Measurements from ENCODE around the gene GABPB1.

The GABPB1 gene

DNA sequence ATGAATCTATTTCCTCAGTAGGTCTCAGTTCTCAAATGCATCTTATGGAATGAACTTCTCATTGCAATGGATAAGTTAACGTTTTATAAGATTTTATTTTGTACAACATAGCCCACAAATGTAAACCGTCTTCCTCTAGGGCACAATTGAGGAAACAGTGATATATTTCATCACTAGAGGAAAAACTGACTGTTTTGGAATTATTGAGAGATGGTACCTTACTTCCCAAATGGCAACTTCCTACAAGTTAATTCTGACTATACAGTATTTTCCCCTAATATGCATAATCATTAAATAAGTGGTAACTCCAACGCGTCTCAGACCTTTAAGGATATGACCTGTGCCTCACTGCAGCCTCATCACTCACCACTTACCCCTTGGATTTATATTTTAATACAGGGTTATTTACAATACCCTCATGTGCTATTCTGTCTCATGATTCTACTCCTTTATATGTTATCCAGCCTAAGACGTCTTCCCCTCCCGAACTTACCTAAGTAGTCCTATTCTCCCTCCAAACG is 13.3 kb downstream of the GABPB1 start:
- DNase-seq: no peak

DNA sequence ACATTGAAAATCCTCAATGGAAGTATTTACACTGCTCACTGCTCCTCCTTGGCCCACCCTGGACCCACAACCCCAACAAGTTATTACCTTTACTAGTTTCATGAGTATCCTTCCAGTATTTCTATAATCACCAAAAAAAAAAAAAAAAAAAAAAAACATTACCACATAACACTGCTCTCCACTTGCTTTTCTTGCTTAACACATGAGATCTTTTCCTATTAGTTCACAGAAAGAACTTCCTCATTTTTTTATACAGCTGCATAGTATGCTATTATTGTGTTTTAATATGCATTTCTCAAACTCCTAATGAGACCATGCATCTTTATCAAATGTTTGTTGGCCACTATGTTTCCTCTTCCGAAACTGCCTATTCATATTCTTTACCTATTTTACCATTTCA is 14.6 kb downstream of the GABPB1 start:
- no peak for DNase-seq

DNA sequence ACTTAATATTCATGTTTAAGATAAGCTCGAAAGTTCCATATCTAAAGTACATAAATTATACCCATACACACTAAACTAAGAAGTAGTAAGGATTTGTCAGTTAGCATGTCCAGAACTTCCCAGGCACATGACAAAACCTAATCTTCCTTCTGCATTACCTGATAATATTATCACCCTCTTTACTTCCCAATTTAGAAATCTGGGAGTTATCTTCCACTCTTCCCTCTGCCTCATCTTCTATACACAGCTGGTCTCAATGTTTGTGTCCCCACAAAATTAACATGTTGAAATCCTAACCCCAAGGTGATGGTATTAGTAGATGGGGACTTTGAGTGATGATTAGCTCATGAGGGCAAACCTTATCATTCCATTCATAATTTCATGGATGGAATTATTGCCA is 15.3 kb downstream of the GABPB1 start:
- DNase-seq: no peak

DNA sequence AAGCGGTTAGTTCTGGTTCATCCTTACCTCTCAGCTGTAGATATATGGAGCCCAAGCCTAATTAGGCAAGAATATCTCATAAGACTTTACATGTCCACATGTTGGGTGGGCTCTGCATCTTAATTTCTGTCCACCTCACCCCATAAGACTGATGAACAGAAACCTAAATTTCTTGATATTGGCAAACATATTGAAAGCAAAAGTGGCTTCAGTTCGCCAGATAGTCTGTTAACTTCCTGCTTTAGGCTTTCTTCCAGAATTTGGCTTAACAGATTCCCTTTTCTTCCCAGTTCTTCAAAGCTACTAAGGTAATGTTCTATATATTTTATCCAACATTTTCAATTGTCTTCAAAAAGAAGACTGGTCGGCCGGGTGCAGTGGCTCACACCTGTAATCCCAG is 19.7 kb downstream of the GABPB1 start:
- DNase-seq: no peak

DNA sequence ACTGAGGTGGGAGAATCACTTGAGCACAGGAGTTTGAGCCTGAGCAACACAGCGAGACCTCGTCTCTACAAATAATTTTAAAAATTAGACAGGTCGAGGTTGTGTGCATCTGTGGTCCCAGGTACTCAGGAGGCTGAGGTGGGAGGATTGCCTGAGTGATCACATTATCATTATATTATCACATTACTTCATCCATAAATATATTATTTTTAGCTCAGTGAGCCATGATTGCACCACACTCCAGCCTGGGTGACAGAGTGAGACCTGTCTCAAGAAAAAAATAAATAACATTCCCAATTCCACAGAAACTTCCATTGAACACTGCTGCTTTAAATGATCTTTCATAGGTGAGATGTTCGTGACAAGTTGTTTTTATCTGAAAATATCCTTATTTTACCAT is 21.8 kb downstream of the GABPB1 start:
- DNase-seq: no peak

DNA sequence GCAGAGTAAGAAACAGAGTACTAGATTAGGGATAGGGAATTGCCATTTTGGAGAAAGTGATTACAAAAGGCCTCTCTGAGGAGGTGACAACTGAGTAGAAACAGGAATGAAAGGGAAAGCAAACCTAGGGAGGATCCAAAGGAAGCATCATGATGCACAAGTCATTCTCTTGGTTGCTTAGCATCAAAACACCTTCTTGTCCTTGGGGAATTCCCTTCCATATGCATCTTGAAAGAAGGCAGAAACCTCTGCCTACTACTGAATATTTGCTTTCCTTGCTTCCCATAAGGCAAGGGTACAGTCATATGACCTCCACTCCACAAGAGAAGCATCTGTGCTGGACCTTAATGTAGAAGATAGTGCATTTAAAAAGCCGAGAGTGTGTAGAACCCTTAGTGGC is 24.1 kb downstream of the GABPB1 start:
- DNase-seq: no peak

DNA sequence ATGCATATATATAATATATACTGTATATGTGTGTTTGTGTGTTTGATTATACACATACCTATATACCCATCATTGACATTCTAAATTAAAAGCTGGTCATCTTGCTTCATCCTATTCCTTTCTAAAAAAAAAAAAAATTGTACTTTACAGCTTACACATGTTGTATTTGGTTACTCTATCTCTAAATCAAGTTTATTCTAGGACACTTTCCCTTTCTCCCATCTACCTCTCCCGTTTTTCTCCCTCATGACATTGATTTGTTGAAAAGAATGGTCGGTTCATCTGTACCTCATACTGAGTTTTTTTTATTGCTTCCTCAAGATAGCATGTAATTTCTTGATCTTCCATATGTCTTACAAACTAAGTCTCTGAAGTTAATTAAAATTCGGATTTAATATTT is 26.9 kb downstream of the GABPB1 start:
- DNase-seq: no peak

DNA sequence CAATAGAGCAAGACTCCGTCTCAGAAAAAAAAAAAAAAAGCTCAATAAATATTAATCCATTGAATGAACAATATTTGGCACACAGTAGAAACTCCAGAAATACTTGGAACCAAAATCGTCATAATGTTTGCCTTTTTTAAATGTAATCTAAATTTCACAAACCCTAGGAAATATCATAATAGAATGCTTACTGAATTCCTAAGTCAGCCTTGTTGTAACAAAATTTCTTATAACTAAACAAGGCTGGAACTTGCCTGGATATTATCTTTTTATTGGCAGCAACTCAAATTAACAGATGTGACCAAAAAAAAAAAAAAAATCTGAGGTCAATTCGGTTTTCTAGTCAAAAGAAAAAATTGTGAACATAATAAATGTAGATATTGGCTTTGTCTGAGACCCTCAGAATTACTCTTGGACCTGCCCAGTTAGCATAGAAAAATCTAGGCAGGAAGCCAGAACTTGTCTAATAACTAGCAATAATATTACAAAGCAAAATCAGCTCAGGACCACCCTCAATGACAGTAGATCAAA is 33.3 kb downstream of the GABPB1 start:
- DNase-seq: no peak

DNA sequence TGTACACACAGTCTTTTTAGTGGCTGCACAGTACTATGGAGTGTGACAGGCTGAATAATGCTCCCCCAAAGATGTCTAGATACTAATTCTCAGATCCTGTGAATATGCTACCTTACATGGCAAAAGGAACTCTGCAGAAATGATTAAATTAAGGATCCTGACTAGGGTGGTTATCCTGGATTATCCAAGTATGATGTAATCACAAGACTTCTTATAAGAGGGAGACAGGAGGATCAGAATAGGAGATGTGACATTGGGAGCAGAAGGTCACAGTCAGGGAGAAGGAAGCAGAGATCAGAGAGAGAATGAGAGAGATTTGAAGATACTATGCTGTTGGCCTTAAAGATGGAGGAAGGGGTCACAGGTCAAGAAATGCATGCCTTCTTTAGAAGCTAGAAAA is 34.5 kb downstream of the GABPB1 start:
- DNase-seq: no peak

DNA sequence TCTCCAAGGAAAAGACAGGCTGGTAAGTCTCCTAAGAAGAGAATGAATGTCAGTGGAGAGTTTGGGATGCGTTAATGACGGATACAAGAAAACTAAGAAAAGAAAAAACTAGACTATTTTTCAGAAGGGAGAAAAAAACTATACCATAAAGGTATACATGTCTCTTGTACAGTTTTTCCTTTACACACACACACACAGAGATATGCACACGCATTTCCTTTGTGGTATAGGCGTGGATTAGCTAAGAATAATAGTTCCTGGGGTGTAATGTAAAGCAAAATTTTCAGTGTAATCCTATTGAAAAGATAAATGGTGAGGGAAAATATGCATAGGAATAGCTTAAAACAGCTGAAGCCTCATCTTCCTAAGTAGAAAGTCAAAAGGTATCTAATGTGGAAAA is 36.3 kb downstream of the GABPB1 start:
- no peak for DNase-seq

DNA sequence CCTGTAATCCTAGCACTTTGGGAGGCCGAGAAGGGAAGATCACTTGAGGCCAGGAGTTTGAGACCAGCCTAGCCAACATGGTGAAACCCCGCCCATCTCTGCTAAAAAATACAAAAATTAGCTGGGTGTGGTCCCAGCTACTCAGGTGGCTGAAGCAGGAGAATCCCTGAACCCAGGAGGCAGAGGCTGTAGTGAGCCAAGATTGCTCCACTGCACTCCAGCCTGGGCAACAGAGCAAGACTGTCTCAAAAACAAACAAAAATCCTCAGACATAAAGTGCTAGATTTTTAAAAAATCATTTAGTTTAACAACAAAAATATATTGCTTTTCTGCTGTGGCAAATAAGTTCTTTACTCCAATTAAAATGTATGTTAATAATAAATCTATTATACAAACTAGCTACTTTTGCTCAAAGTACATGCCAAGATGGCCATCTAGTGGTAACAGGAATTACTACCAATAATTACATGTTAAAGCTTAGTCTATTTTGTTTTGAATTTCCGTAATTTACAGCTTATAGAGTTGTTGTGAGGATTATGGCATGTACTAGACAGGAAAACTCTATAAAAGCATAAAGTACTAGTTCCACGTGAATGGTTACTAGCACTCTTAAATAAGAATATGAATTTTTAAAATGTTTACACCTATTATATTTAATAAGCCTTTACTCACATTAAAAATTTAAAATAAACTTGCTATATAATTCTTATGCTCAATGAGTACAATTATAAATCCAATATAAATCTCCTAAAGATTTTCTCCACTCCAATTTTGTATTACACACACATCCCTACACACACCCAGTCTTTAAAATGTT is 39.0 kb downstream of the GABPB1 start:
- no peak for DNase-seq

DNA sequence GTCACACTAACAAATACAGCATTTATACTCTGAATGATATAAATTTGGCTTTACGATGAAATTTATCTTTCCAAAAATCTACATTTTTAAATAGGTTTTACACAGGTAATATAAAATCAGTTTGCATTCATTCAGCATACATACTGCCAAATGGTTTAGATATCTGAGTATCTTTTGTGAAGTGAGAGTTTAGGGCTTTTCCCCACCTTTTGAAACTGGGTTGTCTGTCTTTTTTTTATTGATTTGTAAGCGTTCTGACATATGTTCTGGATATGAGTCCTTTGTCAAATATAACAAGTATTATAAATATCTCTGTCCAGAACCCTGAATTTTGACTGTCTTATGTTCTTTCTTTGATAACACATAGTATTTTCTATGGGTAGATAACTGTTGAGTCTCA is 42.4 kb downstream of the GABPB1 start:
- DNase-seq: no peak

DNA sequence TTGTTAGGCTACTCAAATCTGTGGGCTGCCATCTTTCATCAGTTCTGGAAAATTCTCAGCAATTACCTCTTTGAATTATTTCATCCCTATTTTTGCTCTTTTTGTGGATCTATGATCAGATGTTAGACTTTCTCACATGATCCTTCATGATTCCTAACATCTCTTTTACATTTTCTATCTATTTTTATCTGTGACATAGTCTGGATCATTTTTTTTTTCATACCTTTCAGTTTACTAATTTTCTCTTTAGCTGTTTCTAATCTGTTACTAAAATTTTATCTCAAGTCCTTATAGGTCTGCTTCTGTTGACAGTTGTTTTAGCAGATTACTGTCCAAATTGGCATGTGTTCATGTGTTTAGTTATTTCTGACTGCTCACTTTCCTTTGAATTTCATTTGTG is 47.2 kb downstream of the GABPB1 start:
- no peak for DNase-seq

DNA sequence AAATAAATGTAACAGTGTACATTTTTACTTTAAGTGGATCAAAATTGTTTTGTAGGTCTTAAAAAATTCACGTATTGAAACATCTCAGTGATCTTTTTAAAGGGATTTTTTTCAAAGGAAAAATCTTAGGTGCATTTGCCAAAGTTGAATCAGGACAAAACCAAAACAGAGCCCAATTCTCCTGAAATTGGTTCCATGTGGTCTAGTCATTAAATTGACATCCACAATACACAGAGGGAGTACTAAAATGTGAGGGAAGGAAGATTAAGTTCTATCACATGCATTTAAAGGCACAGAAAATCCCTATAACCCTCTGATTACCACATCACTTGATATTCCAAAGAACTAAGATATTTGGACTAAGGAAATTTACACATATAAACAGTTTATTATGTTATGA is 50.2 kb downstream of the GABPB1 start:
- no peak for DNase-seq

DNA sequence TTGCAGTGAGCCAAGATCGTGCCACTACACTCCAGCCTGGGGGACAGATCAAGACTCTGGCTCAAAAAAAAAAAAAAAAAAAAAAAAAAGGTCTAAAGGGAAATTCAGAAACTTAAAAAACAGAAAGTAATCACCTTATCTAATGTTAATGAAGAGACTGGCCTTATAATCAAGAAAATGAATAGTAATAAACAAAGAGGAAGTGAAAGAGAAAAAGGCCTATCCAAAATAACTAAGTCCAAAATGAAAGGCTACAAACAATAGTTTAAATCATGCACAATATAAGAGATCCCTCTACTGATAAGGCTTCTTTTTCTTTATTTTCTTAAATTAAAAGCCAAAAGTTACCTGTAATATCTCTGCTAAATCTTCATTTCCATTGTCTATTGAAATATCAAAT is 52.4 kb downstream of the GABPB1 start:
- no peak for DNase-seq

DNA sequence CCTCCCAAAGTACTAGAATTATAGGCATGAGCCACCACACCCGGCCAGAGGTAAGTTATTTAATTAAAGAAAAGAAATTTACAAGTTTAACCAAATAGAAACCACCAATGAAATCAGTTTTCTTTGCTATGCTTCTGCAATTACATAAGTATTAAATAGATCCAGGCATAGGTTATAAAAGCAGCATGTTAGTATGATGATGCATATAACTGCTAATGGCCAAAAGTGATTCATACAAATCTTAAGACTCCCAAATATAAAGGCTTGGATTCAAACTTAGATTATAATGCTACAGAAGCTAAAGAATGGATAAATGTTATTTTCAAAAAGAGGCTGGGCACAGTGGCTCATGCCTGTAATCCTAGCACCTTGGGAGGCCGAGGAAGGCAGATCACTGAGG is 56.7 kb downstream of the GABPB1 start:
- DNase-seq: no peak

DNA sequence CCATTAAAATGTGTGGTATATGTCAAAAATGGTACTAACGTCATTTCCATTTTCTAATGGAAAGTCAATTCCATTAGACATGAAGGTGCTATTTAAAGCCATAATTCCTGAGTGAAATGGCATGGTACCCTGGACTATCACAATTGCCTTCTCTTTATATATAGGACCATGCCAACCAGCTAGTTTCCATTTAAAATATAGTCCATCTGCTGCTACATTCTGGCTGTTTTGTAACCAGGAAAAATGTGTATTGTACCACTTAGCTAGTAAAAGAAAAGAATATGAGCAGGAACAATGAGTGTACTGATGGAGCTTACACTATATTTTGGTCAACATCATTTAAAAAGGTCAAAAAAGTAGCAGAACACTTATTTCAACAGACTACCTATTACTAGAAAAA is 59.0 kb downstream of the GABPB1 start:
- DNase-seq: no peak

DNA sequence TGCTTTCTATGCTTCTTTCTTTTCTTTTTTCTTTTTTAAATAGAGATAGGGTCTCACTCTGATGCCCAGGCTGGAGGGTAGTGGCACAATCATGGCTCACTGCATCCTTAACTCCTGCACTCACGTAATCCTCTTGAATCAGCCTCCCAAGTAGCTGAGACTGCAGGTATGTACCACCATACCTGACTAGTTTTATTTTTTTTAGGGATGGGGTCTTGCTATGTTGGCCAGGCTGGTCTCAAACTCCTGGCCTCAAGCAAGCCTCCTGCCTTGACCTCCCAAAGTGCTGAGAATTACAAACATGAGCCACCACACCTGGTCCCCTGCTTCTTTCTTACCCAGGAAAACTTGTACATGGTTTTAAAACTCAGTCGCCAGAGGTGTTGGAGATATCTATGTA is 65.2 kb downstream of the GABPB1 start:
- no peak for DNase-seq

DNA sequence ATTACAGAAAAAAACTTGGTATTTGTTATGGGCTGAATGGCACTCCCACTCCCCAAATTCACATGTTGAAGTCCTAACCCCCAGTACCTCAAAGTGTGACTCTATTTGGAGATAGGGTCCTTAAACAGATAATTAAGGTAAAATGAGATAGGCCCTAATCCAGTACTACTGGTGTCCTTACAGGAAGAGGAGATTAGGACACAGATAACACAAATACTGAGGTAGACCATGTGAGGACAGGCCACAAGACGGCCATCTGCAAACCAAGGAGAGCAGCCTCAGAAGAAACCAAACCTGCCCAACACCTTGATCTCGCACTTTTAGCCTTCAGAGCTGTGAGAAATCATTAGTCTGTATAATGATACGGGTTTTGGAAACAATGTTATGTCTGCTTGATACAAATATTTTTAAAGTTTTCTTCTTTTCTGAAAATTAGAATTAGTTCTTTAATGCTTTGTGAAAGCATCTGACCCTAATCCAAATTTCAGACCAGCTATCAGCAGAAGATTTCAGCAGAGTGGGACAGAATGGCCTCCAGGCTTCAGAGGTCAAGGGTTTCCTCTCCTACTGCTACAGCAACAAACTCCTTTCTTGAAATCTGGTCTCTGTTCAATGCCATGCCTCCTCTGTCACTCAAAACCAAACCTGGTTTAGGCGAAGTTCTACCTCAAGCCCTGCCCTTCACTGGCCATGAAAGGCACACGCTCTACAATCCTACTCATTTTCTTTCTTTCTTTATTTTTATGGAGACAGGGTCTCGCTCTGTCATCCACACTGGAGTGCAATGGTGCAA is 67.5 kb downstream of the GABPB1 start:
- no peak for DNase-seq

DNA sequence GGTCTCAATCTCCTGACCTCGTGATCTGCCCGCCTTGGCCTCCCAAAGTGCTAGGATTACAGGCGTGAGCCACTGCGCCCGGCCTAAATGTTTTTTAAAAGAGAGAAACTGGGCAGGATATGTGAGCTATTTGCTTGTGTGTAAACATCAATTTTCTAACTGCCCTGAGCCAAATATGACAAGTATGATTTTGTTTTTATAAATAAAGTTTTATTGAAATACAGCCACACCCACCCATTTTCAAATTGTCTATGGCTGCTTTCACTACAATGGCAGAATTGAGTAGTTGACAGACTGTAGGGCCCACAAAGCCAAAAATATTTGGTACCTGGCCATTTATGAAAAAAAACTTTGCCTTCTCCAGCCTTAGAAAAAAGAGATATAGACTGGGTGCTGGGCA is 73.6 kb downstream of the GABPB1 start:
- no peak for DNase-seq

DNA sequence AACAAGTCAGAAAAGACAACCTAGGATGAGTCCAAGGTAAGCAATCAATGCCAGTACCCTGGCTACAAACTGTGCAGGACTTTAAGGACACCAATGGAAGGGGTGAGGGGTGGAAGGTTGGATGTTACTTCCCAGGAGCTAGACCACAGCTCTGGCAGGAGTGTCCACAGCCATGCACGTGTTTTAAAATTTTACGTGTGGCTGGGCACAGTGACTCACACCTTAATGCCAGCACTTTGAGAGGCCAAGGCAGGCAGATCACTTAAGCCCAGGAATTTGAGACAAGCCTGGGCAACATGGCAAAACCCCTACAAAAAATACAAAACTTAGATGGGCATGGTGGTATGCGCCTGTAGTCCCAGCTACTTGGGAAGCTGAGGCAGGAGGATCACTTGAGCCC is 74.7 kb downstream of the GABPB1 start:
- no peak for DNase-seq

DNA sequence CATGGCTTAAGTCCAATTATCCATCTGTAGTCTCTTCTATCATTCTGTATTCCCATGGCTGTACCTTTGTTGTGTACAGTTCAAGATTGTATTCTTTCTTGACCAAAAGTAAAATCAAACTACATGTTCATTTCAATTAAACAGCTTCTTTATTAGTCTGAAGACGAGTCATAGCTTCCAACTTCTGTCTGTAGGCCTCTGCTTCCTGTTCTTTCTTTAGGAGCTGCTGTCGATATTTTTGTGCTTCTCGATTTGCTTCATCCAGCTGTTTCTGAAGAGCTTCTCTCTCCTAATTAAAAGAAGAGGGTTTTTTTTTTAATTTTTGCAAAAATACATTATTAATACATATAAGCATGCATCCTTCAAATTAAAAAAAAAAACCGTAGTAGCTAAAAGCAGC is 76.5 kb downstream of the GABPB1 start:
- no peak for DNase-seq

DNA sequence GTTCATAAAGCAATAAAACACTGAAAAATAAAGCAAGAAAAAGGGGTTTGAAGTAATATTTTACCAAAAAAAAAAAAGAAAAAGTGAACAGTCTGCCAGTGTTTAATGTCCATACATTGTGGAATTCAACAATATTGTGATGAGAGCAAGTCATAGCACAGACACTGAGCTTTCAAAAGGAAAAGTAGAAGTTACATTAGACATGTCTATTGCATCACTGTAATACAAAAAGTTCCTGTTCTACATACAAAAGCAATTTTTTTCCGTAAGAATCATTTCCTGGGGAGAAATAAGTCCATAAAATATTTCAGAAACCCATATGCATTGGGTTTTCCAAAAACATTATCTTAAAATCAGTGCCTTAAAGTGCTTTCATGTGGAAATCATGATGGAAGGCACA is 77.6 kb downstream of the GABPB1 start:
- DNase-seq: no peak

DNA sequence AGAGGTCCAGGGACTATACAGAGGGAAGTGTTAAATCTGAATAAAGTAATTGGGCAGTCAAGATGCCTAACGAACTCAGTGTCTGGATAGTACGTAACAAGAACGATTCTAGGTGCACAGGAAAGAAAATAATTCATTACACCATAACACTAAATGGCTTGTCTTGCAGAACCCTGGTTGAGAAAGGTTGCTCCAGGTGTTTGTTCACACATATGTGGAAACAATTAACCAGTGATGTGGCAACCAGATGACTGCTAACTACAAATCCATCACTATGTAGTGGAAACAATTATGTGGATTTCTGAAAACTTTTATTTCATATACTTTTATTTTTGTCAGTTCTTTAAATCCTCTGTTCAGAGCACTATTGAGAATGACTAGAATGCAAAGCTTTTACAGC is 79.1 kb downstream of the GABPB1 start:
- no peak for DNase-seq

All from cerebellar nuclear complex (tissue), 1 donor.